MCF 10A (cell line): ENCODE data around the gene PPP2R2C. TPM values are rescaled to one million over a fixed set of nuclear protein-coding genes. Genes with fewer than 3 reads are reported as not detected.

Source experiments
- BruUV-seq: library from RNA; stranded (reverse); fragments of 400-500 nt; replicated peaks from 2 replicates; lab custom pipeline; 2021; lab: Mats Ljungman, UMichigan
- CTCF ChIA-PET: fragments of 300-600 bp; sonication (Branson Sonifier 250); formaldehyde crosslinking; extraction: SDS; loops from one replicate; lab custom pipeline; 2021; ENCODE audit warnings: antibody characterized with exemption, inconsistent platforms; lab: Yijun Ruan, JAX
- POLR2A ChIA-PET: fragments of 300-600, 350-650 bp; sonication (Branson Sonifier 250); formaldehyde crosslinking; extraction: SDS; loops from one replicate; lab custom pipeline; 2020; ENCODE audit warnings: antibody characterized with exemption, inconsistent platforms; lab: Yijun Ruan, JAX
- DNase-seq: peaks from one replicate; pipeline ENCODE4 v3.0.0-alpha.2; 2018; ENCODE audit not compliant: unreplicated experiment
- H3K27ac Mint-ChIP-seq: one replicate; pipeline ENCODE4 v1.8.0; 2022; ENCODE audit warnings: mild to moderate bottlenecking, low read depth, mixed read lengths; ENCODE audit not compliant: unreplicated experiment
- H3K27me3 Mint-ChIP-seq: one replicate; pipeline ENCODE4 v1.8.0; 2022; ENCODE audit warnings: mixed read lengths; ENCODE audit not compliant: insufficient read depth, unreplicated experiment
- H3K36me3 Mint-ChIP-seq: one replicate; pipeline ENCODE4 v1.8.0; 2022; ENCODE audit warnings: mild to moderate bottlenecking, moderate library complexity, mixed read lengths; ENCODE audit not compliant: insufficient read depth, unreplicated experiment
- H3K4me1 Mint-ChIP-seq: one replicate; pipeline ENCODE4 v1.8.0; 2022; ENCODE audit warnings: mixed read lengths; ENCODE audit not compliant: insufficient read depth, unreplicated experiment
- H3K4me3 Mint-ChIP-seq: one replicate; pipeline ENCODE4 v1.8.0; 2022; ENCODE audit warnings: mild to moderate bottlenecking, moderate library complexity, mixed read lengths; ENCODE audit not compliant: unreplicated experiment
- H3K9me3 Mint-ChIP-seq: one replicate; pipeline ENCODE4 v1.8.0; 2022; ENCODE audit warnings: mixed read lengths; ENCODE audit not compliant: unreplicated experiment
- CTCF ChIP-seq: fragments of 200-600 bp; IDR thresholded peaks from one replicate; pipeline ENCODE4 v1.8.0; 2022; ENCODE audit warnings: antibody characterized with exemption, mild to moderate bottlenecking; ENCODE audit not compliant: unreplicated experiment
- intact Hi-C: fragments of 100-400 bp; cut with micrococcal nuclease; formaldehyde crosslinking; loops from 2 replicates; pipeline ENCODE4 v1.14.1; 2022
- total RNA-seq: library from RNA; stranded (reverse); gene quantifications from 2 replicates; pipeline ENCODE4 v1.2.3, GENCODE V29; 2022

The PPP2R2C gene
- total RNA-seq, 1 experiment from 2014 or later: 3.6 TPM

- CTCF ChIA-PET: interaction anchor here (0.6 to 0.7 kb wide), 2 partner anchors 16 to 137 kb away, joined by 3 read pairs; no protein-coding TSS in a partner anchor
- intact Hi-C loops: no loop called here
- H3K27me3 Mint-ChIP-seq: no peaks in the 10 kb centered on the region
Measured at GRCh38 chr4:6409381-6409780, 63.0 kb downstream of the PPP2R2C start.

GRCh38 chr4:6408263-6408662 lies 64.2 kb downstream of the PPP2R2C start:
- ChIA-PET POLR2A (no interaction called here), CTCF (interaction anchor here (0.6 kb wide), 1 partner anchor 64 kb away, joined by 3 read pairs; no protein-coding TSS in a partner anchor)
- H3K27ac Mint-ChIP-seq: no peak overlapping the region
- H3K36me3 Mint-ChIP-seq: peaks cover 6% of the 10 kb centered on the region
- TF ChIP-seq CTCF: no peak
- no peaks in the 10 kb centered on the region for H3K4me1 Mint-ChIP-seq
- DNase-seq: no peak
- intact Hi-C loops: no loop called here
- H3K4me3 Mint-ChIP-seq: no peak overlapping the region
- BruUV-seq: no TSS peak
- H3K9me3 Mint-ChIP-seq: no peaks in the 10 kb centered on the region
- no peaks in the 10 kb centered on the region for H3K27me3 Mint-ChIP-seq

More at GRCh38 chr4:6409381-6409780, 63.0 kb downstream of the PPP2R2C start:
- no peak for TF ChIP-seq CTCF
- peaks cover 6% of the 10 kb centered on the region for H3K36me3 Mint-ChIP-seq
- BruUV-seq: no TSS peak
- DNase-seq: no peak
- H3K9me3 Mint-ChIP-seq: no peaks in the 10 kb centered on the region
- POLR2A ChIA-PET: no interaction called here
- no peak overlapping the region for H3K4me3 Mint-ChIP-seq
- H3K27ac Mint-ChIP-seq: no peak overlapping the region
- H3K4me1 Mint-ChIP-seq: no peaks in the 10 kb centered on the region

GRCh38 chr4:6405397-6405706 lies 67.1 kb downstream of the PPP2R2C start:
- no peak for TF ChIP-seq CTCF

GRCh38 chr4:6404611-6405396 lies 67.6 kb downstream of the PPP2R2C start:
- no peak for TF ChIP-seq CTCF
- intact Hi-C loops: no loop called here

More at GRCh38 chr4:6405397-6405706, 67.1 kb downstream of the PPP2R2C start:
- H3K4me3 Mint-ChIP-seq: no peak overlapping the region
- no peak overlapping the region for H3K27ac Mint-ChIP-seq
- H3K27me3 Mint-ChIP-seq: no peaks in the 10 kb centered on the region
- H3K9me3 Mint-ChIP-seq: no peaks in the 10 kb centered on the region
- no peak for DNase-seq
- intact Hi-C loops: no loop called here
- no peaks in the 10 kb centered on the region for H3K4me1 Mint-ChIP-seq
- BruUV-seq: no TSS peak
- POLR2A ChIA-PET: no interaction called here
- H3K36me3 Mint-ChIP-seq: peaks cover 6% of the 10 kb centered on the region
- CTCF ChIA-PET: no interaction called here

More at GRCh38 chr4:6404611-6405396, 67.6 kb downstream of the PPP2R2C start:
- H3K27me3 Mint-ChIP-seq: no peaks in the 10 kb centered on the region
- H3K36me3 Mint-ChIP-seq: peaks cover 6% of the 10 kb centered on the region
- no peaks in the 10 kb centered on the region for H3K9me3 Mint-ChIP-seq
- no peak overlapping the region for H3K27ac Mint-ChIP-seq
- POLR2A ChIA-PET: no interaction called here
- DNase-seq: no peak
- H3K4me3 Mint-ChIP-seq: no peak overlapping the region
- CTCF ChIA-PET: interaction anchor here (0.6 kb wide), 1 partner anchor 73 kb away, joined by 4 read pairs; no protein-coding TSS in a partner anchor
- no peaks in the 10 kb centered on the region for H3K4me1 Mint-ChIP-seq
- BruUV-seq: no TSS peak
